ENCODE data around the gene CNN2. TPM values are rescaled to one million over a fixed set of nuclear protein-coding genes. Genes with fewer than 3 reads are reported as not detected.

The CNN2 gene
- total and polyA plus RNA-seq, 2 of the 13 experiments (the other 11 are each of a cell fraction or from before 2014, with no cell fraction given): 63.6 to 70.0 TPM

GRCh38 chr19:982567-983170, 43.7 kb upstream of the CNN2 start (continued):
- TF ChIP-seq, protein P1, sequence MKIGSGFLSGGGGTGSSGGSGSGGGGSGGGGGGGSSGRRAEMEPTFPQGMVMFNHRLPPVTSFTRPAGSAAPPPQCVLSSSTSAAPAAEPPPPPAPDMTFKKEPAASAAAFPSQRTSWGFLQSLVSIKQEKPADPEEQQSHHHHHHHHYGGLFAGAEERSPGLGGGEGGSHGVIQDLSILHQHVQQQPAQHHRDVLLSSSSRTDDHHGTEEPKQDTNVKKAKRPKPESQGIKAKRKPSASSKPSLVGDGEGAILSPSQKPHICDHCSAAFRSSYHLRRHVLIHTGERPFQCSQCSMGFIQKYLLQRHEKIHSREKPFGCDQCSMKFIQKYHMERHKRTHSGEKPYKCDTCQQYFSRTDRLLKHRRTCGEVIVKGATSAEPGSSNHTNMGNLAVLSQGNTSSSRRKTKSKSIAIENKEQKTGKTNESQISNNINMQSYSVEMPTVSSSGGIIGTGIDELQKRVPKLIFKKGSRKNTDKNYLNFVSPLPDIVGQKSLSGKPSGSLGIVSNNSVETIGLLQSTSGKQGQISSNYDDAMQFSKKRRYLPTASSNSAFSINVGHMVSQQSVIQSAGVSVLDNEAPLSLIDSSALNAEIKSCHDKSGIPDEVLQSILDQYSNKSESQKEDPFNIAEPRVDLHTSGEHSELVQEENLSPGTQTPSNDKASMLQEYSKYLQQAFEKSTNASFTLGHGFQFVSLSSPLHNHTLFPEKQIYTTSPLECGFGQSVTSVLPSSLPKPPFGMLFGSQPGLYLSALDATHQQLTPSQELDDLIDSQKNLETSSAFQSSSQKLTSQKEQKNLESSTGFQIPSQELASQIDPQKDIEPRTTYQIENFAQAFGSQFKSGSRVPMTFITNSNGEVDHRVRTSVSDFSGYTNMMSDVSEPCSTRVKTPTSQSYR (CRISPR knock-in tag; IDR thresholded peaks at IDR 0.05; ENCODE audit: borderline replicate concordance): no peak
- TF ChIP-seq FOXA3 (CRISPR knock-in tag; IDR thresholded peaks at IDR 0.05) (peak; percentile 25; the same call in 1 of the 2 replicates), ARHGAP35 (CRISPR knock-in tag; IDR thresholded peaks at IDR 0.05; ENCODE audit: borderline replicate concordance) (no peak), ZSCAN9 (CRISPR knock-in tag; IDR thresholded peaks at IDR 0.05; ENCODE audit: borderline replicate concordance) (no peak), ASH2L (IDR thresholded peaks at IDR 0.05; ENCODE audit: insufficient read length, low read depth, low read length) (no peak), ZIK1 (CRISPR knock-in tag; IDR thresholded peaks at IDR 0.05; ENCODE audit: borderline replicate concordance, low read depth) (peak; percentile 47; the same call in 1 of the 2 replicates), NCOA5 (CRISPR knock-in tag; IDR thresholded peaks at IDR 0.05) (no peak), PHF8 (CRISPR knock-in tag; IDR thresholded peaks at IDR 0.05) (peak; percentile 30; the same call in 1 of the 2 replicates), TGIF2 (CRISPR knock-in tag; IDR thresholded peaks at IDR 0.05) (0 out of 2 replicates have a peak, but pooled peaks have one; percentile 25), RBFOX2 (IDR thresholded peaks at IDR 0.05; ENCODE audit: low read depth, low read length) (peak; percentile 41; the same call in 1 of the 2 replicates), ZNF766 (CRISPR knock-in tag; IDR thresholded peaks at IDR 0.05; ENCODE audit: borderline replicate concordance) (no peak), DPF2 (CRISPR knock-in tag; IDR thresholded peaks at IDR 0.05; ENCODE audit: borderline replicate concordance, low read depth) (no peak), ZNF619 (CRISPR knock-in tag; IDR thresholded peaks at IDR 0.05) (no peak), MAFF (IDR thresholded peaks at IDR 0.05; ENCODE audit: low read depth, low read length) (no peak), IKZF1 (IDR thresholded peaks at IDR 0.05) (no peak), REPIN1 (CRISPR knock-in tag; IDR thresholded peaks at IDR 0.05; ENCODE audit: borderline replicate concordance, low read depth) (peak; percentile 53; the same call in 1 of the 2 replicates), DNMT1 (CRISPR knock-in tag; IDR thresholded peaks at IDR 0.05) (no peak)
- TF ChIP-seq, protein P2, sequence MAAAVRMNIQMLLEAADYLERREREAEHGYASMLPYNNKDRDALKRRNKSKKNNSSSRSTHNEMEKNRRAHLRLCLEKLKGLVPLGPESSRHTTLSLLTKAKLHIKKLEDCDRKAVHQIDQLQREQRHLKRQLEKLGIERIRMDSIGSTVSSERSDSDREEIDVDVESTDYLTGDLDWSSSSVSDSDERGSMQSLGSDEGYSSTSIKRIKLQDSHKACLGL (CRISPR knock-in tag; IDR thresholded peaks at IDR 0.05): peak; percentile 49; the same call in 1 of the 2 replicates
- TF ChIP-seq, protein P3, sequence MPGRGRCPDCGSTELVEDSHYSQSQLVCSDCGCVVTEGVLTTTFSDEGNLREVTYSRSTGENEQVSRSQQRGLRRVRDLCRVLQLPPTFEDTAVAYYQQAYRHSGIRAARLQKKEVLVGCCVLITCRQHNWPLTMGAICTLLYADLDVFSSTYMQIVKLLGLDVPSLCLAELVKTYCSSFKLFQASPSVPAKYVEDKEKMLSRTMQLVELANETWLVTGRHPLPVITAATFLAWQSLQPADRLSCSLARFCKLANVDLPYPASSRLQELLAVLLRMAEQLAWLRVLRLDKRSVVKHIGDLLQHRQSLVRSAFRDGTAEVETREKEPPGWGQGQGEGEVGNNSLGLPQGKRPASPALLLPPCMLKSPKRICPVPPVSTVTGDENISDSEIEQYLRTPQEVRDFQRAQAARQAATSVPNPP (CRISPR knock-in tag; IDR thresholded peaks at IDR 0.05): 0 out of 2 replicates have a peak, but pooled peaks have one; percentile 34
- TF ChIP-seq, protein P4, sequence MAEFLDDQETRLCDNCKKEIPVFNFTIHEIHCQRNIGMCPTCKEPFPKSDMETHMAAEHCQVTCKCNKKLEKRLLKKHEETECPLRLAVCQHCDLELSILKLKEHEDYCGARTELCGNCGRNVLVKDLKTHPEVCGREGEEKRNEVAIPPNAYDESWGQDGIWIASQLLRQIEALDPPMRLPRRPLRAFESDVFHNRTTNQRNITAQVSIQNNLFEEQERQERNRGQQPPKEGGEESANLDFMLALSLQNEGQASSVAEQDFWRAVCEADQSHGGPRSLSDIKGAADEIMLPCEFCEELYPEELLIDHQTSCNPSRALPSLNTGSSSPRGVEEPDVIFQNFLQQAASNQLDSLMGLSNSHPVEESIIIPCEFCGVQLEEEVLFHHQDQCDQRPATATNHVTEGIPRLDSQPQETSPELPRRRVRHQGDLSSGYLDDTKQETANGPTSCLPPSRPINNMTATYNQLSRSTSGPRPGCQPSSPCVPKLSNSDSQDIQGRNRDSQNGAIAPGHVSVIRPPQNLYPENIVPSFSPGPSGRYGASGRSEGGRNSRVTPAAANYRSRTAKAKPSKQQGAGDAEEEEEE (CRISPR knock-in tag; IDR thresholded peaks at IDR 0.05; ENCODE audit: borderline replicate concordance): no peak
- TF ChIP-seq, protein P5, sequence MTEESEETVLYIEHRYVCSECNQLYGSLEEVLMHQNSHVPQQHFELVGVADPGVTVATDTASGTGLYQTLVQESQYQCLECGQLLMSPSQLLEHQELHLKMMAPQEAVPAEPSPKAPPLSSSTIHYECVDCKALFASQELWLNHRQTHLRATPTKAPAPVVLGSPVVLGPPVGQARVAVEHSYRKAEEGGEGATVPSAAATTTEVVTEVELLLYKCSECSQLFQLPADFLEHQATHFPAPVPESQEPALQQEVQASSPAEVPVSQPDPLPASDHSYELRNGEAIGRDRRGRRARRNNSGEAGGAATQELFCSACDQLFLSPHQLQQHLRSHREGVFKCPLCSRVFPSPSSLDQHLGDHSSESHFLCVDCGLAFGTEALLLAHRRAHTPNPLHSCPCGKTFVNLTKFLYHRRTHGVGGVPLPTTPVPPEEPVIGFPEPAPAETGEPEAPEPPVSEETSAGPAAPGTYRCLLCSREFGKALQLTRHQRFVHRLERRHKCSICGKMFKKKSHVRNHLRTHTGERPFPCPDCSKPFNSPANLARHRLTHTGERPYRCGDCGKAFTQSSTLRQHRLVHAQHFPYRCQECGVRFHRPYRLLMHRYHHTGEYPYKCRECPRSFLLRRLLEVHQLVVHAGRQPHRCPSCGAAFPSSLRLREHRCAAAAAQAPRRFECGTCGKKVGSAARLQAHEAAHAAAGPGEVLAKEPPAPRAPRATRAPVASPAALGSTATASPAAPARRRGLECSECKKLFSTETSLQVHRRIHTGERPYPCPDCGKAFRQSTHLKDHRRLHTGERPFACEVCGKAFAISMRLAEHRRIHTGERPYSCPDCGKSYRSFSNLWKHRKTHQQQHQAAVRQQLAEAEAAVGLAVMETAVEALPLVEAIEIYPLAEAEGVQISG (CRISPR knock-in tag; IDR thresholded peaks at IDR 0.05): peak; percentile 80

Measured in HepG2 (cell line).